Neuronal stem cell (in vitro differentiated cells): ENCODE data around the gene MTFR1L.

Source experiments
- DNase-seq: peaks from one replicate; pipeline ENCODE4 v3.0.0-alpha.2; 2013; ENCODE audit warnings: low spot score
- H2AFZ ChIP-seq: one replicate; pipeline ENCODE4 v1.6.1; 2013; ENCODE audit warnings: mild to moderate bottlenecking, low read length, inconsistent platforms
- H2AK5ac ChIP-seq: 2 replicates; pipeline ENCODE4 v1.6.1; 2013; ENCODE audit warnings: low read depth, mild to moderate bottlenecking, inconsistent platforms, low read length, moderate library complexity, mixed read lengths
- H2BK120ac ChIP-seq: 2 replicates; pipeline ENCODE4 v1.6.1; 2013; ENCODE audit warnings: low read depth, mild to moderate bottlenecking, inconsistent platforms, low read length, moderate library complexity, mixed read lengths
- H2BK12ac ChIP-seq: one replicate; pipeline ENCODE4 v1.6.1; 2013; ENCODE audit warnings: low read length, inconsistent platforms
- H2BK15ac ChIP-seq: 2 replicates; pipeline ENCODE4 v1.6.1; 2013; ENCODE audit warnings: mild to moderate bottlenecking, low read length, inconsistent platforms, mixed read lengths
- H2BK5ac ChIP-seq: one replicate; pipeline ENCODE4 v1.6.1; 2013; ENCODE audit warnings: inconsistent platforms, mild to moderate bottlenecking, low read length, moderate library complexity
- H3K14ac ChIP-seq: one replicate; pipeline ENCODE4 v1.6.1; 2013; ENCODE audit warnings: low read length, inconsistent platforms
- H3K18ac ChIP-seq: 2 replicates; pipeline ENCODE4 v1.6.1; 2013; ENCODE audit warnings: low read length, inconsistent platforms
- H3K23ac ChIP-seq: 2 replicates; pipeline ENCODE4 v1.6.1; 2013; ENCODE audit warnings: low read depth, mild to moderate bottlenecking, mixed read lengths, low read length, inconsistent platforms; ENCODE audit not compliant: poor library complexity
- H3K27ac ChIP-seq: replicated peaks from 3 replicates; pipeline ENCODE4 v1.5.1; 2013; ENCODE audit warnings: low read length, inconsistent platforms
- H3K27me3 ChIP-seq, 3 experiments: 2 replicates each; pipeline ENCODE4 v1.6.1; 2013; ENCODE audit warnings: low read length in 3 of 3, mild to moderate bottlenecking in 2 of 3, inconsistent platforms in 1 of 3, low read depth in 1 of 3, mixed read lengths in 1 of 3, moderate library complexity in 1 of 3; ENCODE audit not compliant: control insufficient read depth in 3 of 3, insufficient read depth in 3 of 3
- H3K36me3 ChIP-seq, 2 donors: replicated peaks in 1 of 2; 2 replicates each; pipeline ENCODE4 v1.6.1; 2013; ENCODE audit warnings: low read length in 2 of 2; ENCODE audit not compliant: control insufficient read depth in 2 of 2, insufficient read depth in 2 of 2
- H3K4ac ChIP-seq: 2 replicates; pipeline ENCODE4 v1.6.1; 2013; ENCODE audit warnings: inconsistent platforms, mild to moderate bottlenecking, low read length, moderate library complexity
- H3K4me1 ChIP-seq, 2 donors: 1 replicate in 1 of 2; 2 replicates in 1 of 2; pipeline ENCODE4 v1.6.1; 2013; ENCODE audit warnings: low read length in 2 of 2, low read depth in 1 of 2; ENCODE audit not compliant: control insufficient read depth in 2 of 2, insufficient read depth in 1 of 2
- H3K4me2 ChIP-seq: one replicate; pipeline ENCODE4 v1.6.1; 2013; ENCODE audit warnings: mild to moderate bottlenecking, low read length, inconsistent platforms; ENCODE audit not compliant: insufficient read depth, poor library complexity, severe bottlenecking
- H3K4me3 ChIP-seq, 2 donors: 2 replicates each; pipeline ENCODE4 v1.5.1; 2013; ENCODE audit warnings: low read length in 2 of 2, mild to moderate bottlenecking in 2 of 2, inconsistent platforms in 1 of 2, moderate library complexity in 1 of 2
- H3K79me1 ChIP-seq: one replicate; pipeline ENCODE4 v1.6.1; 2013; ENCODE audit warnings: low read depth, mild to moderate bottlenecking, inconsistent platforms, low read length, moderate library complexity
- H3K9ac ChIP-seq: one replicate; pipeline ENCODE4 v1.6.1; 2013; ENCODE audit warnings: mild to moderate bottlenecking, low read depth, low read length, inconsistent platforms; ENCODE audit not compliant: poor library complexity
- H3K9me3 ChIP-seq, 2 donors: replicated peaks in 1 of 2; 2 replicates each; pipeline versions ENCODE3 to v1.6.1; 2013; ENCODE audit warnings: low read length in 2 of 2, mild to moderate bottlenecking in 2 of 2, inconsistent platforms in 1 of 2, low read depth in 1 of 2, mixed read lengths in 1 of 2, moderate library complexity in 1 of 2; ENCODE audit not compliant: control insufficient read depth in 2 of 2, insufficient read depth in 1 of 2
- H4K8ac ChIP-seq: one replicate; pipeline ENCODE4 v1.6.1; 2013; ENCODE audit warnings: low read depth, mild to moderate bottlenecking, inconsistent platforms, low read length, moderate library complexity
- H4K91ac ChIP-seq: one replicate; pipeline ENCODE4 v1.6.1; 2013; ENCODE audit warnings: low read length, low read depth, mild to moderate bottlenecking, inconsistent platforms; ENCODE audit not compliant: poor library complexity
- WGBS, 2 donors: extraction: QIAGEN DNeasy Blood & Tissue Kit; methylation state at CpG; one replicate each; pipeline ENCODE4 v1.1.7; 2013; ENCODE audit warnings: missing lambda C conversion rate in 2 of 2, mixed read lengths in 1 of 2; ENCODE audit not compliant: insufficient read length in 2 of 2, insufficient replicate concordance in 1 of 2; ENCODE audit errors: extremely low coverage in 2 of 2; 5-methylcytosine and 5-hydroxymethylcytosine counted together

The MTFR1L gene

GRCh38 chr1:25772164-25772563 is 47.6 kb upstream of the MTFR1L start:
- H2BK12ac ChIP-seq: peak overlapping the region; percentile 8
- no peak overlapping the region for H3K4me3 ChIP-seq
- no peak overlapping the region for H3K23ac ChIP-seq
- no peak for DNase-seq
- H2BK15ac ChIP-seq: peak overlapping the region; percentile 1
- H2AK5ac ChIP-seq: peak overlapping the region; percentile 42
- H3K4ac ChIP-seq: peak overlapping the region; percentile 40
- peak overlapping the region; percentile 7 for H4K91ac ChIP-seq
- H3K27ac ChIP-seq: peak overlapping the region; percentile 54
- H3K4me1 ChIP-seq: peaks cover 26 to 33% of the 10 kb centered on the region in 2 donors
- peaks cover 0 to 2% of the 10 kb centered on the region in 2 donors for H3K9me3 ChIP-seq
- H3K14ac ChIP-seq: no peak overlapping the region
- H2BK5ac ChIP-seq: peak overlapping the region; percentile 20
- H2AFZ ChIP-seq: no peak overlapping the region
- H4K8ac ChIP-seq: no peak overlapping the region
- H3K9ac ChIP-seq: peak overlapping the region; percentile 33
- H3K4me2 ChIP-seq: peak overlapping the region; percentile 34
- H2BK120ac ChIP-seq: peak overlapping the region; percentile 36
- peaks cover 0 to 1% (median 0%) of the 10 kb centered on the region in 3 experiments for H3K27me3 ChIP-seq
- H3K36me3 ChIP-seq: peaks cover 0 to 2% of the 10 kb centered on the region in 2 donors
- H3K18ac ChIP-seq: peak overlapping the region; percentile 22
- no peaks in the 10 kb centered on the region for H3K79me1 ChIP-seq
- WGBS, 2 donors: no CpG with 5 or more reads among the region's 5 CpGs

GRCh38 chr1:25772692-25773245 is 47.0 kb upstream of the MTFR1L start:
- Histone ChIP-seq H3K27me3 (peaks cover 0 to 1% (median 0%) of the 10 kb centered on the region in 3 experiments), H3K27ac (no peak overlapping the region), H3K4me3 (no peak overlapping the region), H2AK5ac (no peak overlapping the region), H2BK120ac (no peak overlapping the region), H3K79me1 (no peaks in the 10 kb centered on the region), H2BK5ac (no peak overlapping the region), H2AFZ (no peak overlapping the region), H3K4me2 (no peak overlapping the region), H3K36me3 (peaks cover 0 to 2% of the 10 kb centered on the region in 2 donors), H2BK15ac (no peak overlapping the region), H3K18ac (peak overlapping the region; percentile 4), H3K9me3 (peaks cover 0 to 2% of the 10 kb centered on the region in 2 donors), H3K23ac (no peak overlapping the region), H3K14ac (no peak overlapping the region), H3K4ac (no peak overlapping the region), H3K9ac (no peak overlapping the region), H2BK12ac (no peak overlapping the region), H3K4me1 (peaks cover 26 to 33% of the 10 kb centered on the region in 2 donors), H4K8ac (no peak overlapping the region), H4K91ac (no peak overlapping the region)
- DNase-seq: no peak
- WGBS, 2 donors: no CpG with 5 or more reads among the region's 5 CpGs

GRCh38 chr1:25773441-25774125 is 46.2 kb upstream of the MTFR1L start:
- H3K23ac ChIP-seq: no peak overlapping the region
- H3K4me2 ChIP-seq: no peak overlapping the region
- H2AFZ ChIP-seq: no peak overlapping the region
- peaks cover 0 to 2% of the 10 kb centered on the region in 2 donors for H3K36me3 ChIP-seq
- no peak overlapping the region for H2BK120ac ChIP-seq
- H3K14ac ChIP-seq: no peak overlapping the region
- H3K4ac ChIP-seq: no peak overlapping the region
- H4K8ac ChIP-seq: no peak overlapping the region
- no peak overlapping the region for H2BK12ac ChIP-seq
- no peak overlapping the region for H3K9ac ChIP-seq
- H3K4me3 ChIP-seq: no peak overlapping the region
- no peak for DNase-seq
- no CpG with 5 or more reads among the region's 4 CpGs for WGBS, 2 donors
- peaks cover 0 to 1% (median 0%) of the 10 kb centered on the region in 3 experiments for H3K27me3 ChIP-seq
- H3K27ac ChIP-seq: no peak overlapping the region
- no peak overlapping the region for H2AK5ac ChIP-seq
- H2BK5ac ChIP-seq: no peak overlapping the region
- no peak overlapping the region for H2BK15ac ChIP-seq
- peaks cover 26 to 33% of the 10 kb centered on the region in 2 donors for H3K4me1 ChIP-seq
- H3K79me1 ChIP-seq: no peaks in the 10 kb centered on the region
- peaks cover 0 to 2% of the 10 kb centered on the region in 2 donors for H3K9me3 ChIP-seq
- H3K18ac ChIP-seq: no peak overlapping the region
- H4K91ac ChIP-seq: no peak overlapping the region

GRCh38 chr1:25774206-25774803 is 45.4 kb upstream of the MTFR1L start:
- no peak overlapping the region for H2BK15ac ChIP-seq
- H4K91ac ChIP-seq: no peak overlapping the region
- H2BK5ac ChIP-seq: no peak overlapping the region
- H3K27me3 ChIP-seq: no peaks in the 10 kb centered on the region
- H3K36me3 ChIP-seq: no peaks in the 10 kb centered on the region
- no peak overlapping the region for H3K4ac ChIP-seq
- H2AK5ac ChIP-seq: no peak overlapping the region
- no peak overlapping the region for H3K23ac ChIP-seq
- H3K14ac ChIP-seq: no peak overlapping the region
- no peak overlapping the region for H3K4me2 ChIP-seq
- H2BK12ac ChIP-seq: no peak overlapping the region
- H3K4me1 ChIP-seq: peaks cover 25 to 33% of the 10 kb centered on the region in 2 donors
- no peak for DNase-seq
- H3K27ac ChIP-seq: no peak overlapping the region
- WGBS, 2 donors: no CpG with 5 or more reads among the region's 13 CpGs
- H3K79me1 ChIP-seq: no peaks in the 10 kb centered on the region
- no peak overlapping the region for H3K18ac ChIP-seq
- H2AFZ ChIP-seq: no peak overlapping the region
- H3K9me3 ChIP-seq: no peaks in the 10 kb centered on the region
- H2BK120ac ChIP-seq: no peak overlapping the region
- no peak overlapping the region for H3K9ac ChIP-seq
- H4K8ac ChIP-seq: no peak overlapping the region
- no peak overlapping the region for H3K4me3 ChIP-seq
